Middle frontal gyrus (tissue), 1 donor: ENCODE data around the gene ZBTB7B.

ENCODE experiments used
- DNase-seq: peaks from one replicate; pipeline ENCODE4 v3.0.0-alpha.2; 2015; ENCODE audit warnings: low spot score; ENCODE audit errors: extremely low spot score

The ZBTB7B gene

GRCh38 chr1:155016231-155016831 lies 13.7 kb downstream of the ZBTB7B start:
- DNase-seq: no peak

DNA sequence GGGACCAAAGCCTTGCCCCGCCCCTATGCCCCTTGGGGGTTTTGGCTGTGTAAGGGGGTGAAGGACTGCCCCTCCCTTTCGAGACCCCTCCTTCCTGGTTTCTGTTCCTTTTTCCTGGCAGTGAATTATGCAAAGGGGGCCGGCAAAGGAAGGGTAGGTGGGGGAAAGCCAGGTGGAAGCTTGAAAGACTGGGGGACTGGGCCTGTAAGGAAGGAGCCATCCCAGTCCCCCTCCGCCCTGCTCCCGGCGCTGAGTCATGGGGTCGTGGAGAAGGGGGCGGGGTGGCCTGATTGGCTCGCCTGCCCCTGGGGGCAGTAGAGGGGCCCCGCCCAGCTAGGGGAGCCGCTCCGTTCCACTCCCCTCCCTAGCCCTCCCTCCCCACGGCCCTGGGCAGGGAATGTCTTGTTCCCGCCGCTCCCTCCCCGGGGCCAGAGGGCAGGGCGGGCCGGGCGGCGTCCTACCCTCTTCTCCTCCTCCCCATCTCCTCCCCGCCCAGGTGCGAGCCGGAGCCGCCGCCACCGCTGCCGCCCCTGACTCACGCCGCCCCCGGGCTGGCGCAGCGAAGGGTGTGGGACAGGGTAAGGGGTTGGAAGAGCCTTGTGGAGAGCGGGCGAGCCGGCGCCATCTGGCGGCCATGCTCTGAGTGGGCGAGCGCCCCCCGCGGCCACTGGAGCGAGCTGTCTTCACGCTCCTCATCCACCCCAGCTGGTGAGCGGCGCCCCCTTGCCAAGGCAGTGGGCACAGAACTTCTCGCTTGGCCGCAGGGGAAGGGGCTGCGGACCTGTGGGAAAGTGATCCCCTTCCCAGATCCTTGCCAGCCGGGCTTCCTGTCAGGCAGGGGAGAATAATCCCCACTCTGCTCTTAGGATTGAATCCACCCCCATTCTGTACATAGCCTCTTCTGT lies 14.7 kb downstream of the ZBTB7B start:
- DNase-seq: peak; percentile 69

- DNase-seq: no peak
Measured at GRCh38 chr1:155017946-155018316, 15.3 kb downstream of the ZBTB7B start.

DNA sequence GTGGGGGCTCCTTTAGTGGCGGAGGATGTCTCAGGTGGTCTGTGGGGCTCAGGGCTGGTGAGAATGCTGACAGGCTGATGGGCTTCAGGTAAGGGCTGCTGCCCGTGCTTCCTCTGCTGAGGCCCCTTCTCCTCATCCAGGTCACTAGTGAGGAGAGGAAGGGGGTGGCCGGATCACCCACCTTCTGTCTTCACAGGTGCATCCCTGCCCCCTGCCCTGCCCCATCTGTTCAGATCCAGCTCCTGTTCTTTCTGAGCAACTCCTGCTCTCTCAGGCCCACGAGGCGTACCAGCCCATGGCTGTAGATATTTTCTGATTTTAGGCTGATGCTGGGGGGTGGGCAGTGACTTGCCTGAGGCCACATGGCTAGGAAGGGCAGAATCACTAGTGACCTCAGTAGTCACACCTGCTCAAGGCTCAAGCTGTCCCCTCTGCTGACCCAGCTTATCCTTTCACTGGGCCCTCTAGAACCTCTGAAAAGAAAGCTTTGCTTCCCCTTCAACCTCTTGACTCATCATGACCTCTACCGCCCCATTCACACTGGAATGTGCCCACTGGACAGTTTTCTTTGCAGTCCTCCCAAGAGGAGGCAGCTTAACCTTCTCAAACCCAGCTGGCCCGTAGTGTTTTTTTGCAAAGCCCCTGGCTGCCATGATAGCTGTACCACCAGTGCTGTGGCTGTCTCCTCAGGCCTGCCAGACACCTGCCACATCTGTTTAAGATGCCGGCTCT lies 16.2 kb downstream of the ZBTB7B start:
- DNase-seq: no peak

- no peak for DNase-seq
Measured at GRCh38 chr1:155019377-155020245, 17.0 kb downstream of the ZBTB7B start.

DNA sequence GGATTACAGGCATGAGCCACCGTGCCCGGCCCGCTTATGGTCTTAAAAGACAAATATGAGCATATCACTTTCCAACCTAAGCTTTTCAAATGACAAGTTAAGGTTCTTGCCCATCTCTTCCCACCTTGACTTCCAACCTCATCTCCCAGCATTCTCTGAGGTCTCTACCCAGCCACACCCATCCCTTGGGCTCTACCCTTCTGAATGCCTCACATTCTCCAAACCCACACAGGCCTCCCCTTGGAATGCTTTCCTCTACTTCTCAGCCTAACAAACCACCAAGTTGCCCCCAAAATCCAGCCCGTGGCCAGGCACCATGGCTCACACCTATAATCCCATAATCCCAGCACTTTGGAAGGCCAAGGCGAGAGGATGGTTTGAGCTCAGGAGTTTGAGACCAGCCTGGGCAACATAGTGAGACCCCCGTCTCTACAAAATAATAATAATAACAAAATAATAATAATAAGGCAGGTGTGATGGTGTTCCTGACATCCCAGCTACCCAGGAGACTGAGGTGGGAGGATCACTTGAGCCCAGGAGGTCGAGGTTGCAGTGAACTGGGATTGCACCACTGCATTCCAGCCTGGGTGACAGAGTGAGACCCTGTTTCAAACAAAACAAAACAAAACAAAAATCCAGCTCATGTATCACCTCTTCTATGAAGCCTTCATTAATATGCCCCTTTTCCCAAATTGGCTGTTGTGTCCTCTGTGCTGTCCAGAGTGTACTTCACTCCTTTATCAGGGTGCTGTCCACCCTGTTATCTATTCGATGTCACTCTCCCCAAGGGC lies 19.7 kb downstream of the ZBTB7B start:
- no peak for DNase-seq

DNA sequence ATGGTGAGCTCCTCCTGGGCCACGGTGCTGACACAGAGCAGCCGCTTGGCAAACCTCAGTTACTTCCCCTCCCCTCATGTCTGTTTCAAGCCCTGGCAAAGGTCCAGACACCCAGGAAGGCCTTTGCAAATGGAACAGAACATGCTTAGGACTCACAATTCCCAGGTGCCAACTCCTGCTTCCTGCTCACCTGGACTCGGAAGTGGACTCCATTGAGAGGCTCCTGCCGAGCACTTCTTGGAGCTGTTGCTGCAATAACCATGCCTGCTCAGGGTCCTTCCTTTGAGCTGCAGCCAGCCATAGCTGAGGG lies 20.3 kb downstream of the ZBTB7B start:
- no peak for DNase-seq

- DNase-seq: no peak
Measured at GRCh38 chr1:155023627-155024026, 21.0 kb downstream of the ZBTB7B start.

GRCh38 chr1:155024315-155024714 lies 21.7 kb downstream of the ZBTB7B start:
- DNase-seq: no peak

- DNase-seq: no peak
Measured at GRCh38 chr1:155026154-155026553, 23.6 kb downstream of the ZBTB7B start.

DNA sequence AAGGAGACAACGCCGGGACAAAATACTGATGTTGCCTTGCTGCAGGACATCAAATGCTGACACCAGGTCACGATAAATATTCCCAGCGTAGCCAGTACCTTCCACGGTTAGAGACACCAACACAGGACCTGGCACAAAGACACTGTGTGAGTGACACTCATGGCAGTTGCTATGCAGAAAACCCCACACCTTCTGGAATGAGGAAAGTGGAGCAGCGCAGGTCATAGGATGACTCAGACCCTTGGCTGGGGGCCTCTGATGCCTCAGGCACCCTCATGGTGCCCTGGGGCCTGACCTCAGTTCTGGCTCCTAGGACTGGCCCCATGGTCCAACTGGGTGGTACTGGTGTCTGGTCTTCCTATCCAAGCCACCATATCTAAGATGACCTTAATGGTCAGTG lies 24.0 kb downstream of the ZBTB7B start:
- DNase-seq: no peak

DNA sequence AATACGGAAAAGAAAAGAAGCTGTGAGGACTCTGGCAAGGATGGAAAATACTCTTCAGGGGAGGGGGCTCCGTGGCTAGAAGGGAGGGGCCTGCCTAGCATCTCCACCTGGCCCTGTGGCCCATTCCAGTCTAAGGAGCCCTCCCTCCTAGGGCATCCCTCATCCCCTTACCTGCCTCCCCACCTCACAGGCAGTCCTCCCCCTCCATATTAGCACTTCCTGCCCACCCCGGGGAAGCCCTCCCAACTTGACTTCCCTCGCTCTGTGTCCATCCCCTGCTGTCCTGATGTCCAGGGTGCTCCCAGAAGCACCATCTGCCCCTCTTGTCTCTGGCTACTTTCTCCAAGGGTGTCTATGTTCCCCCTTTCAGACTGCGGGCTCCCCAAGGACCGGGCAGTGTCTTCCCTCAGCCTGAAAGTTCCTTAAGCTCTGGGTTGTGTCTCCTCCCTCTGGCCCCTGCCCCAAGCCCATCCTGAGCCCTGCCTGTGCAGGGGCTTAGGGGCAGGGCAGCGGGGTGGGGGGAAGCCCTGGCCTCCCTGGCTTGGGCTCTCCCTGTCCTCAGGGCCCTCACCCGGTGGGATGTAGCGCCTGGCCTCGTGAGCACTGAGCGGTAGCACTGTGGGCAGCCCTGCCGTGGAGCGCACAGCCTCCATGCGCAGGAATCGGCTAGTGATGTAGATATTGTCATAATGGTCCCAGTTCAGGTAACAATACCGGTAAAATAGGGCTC lies 27.1 kb downstream of the ZBTB7B start:
- no peak for DNase-seq

DNA sequence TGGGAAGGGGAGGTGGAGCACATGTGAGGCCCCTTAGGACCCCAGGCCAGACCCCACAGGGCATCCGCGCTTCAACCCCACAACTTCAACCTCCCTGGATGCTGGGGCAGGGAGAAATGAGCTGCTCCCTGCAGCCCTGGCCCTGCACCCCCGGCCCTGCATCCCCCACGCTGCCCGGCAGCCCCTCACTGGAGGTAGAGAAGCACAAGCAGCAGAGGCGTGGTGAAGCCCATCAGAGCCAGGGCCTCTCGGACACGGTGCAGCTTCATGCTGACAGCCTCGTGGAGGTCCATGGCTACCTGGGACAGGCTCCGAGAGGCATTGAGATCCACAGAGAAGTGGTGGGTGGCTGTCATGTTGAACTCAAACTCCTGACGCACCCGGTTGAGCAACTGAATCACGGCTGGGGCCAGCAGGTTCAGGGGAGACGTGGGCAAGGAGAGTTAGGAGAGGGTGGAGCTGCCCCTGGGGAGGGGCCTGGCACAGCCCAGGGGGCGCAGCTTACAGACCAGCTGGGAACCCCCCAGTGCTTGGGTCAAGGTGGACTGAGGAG lies 27.7 kb downstream of the ZBTB7B start:
- no peak for DNase-seq

DNA sequence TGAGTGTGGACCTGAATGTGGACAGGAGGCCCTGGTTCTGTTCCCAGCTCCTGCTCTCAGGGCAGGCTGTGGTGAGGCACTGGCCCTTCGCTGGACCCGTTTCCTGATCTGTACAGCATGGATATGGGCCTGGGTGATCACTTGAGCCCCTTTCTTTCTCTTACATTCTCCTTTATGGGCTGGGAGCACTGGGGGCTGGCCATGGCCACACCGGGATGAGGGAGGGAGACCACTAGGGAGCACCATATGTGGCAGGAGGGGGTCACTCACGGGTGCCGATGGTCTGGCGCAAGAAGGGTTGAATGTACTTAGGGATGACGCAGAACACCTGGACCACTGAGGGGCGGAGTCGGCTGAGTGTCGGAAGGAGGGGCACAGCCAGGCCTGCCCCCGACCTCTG lies 28.3 kb downstream of the ZBTB7B start:
- DNase-seq: no peak

DNA sequence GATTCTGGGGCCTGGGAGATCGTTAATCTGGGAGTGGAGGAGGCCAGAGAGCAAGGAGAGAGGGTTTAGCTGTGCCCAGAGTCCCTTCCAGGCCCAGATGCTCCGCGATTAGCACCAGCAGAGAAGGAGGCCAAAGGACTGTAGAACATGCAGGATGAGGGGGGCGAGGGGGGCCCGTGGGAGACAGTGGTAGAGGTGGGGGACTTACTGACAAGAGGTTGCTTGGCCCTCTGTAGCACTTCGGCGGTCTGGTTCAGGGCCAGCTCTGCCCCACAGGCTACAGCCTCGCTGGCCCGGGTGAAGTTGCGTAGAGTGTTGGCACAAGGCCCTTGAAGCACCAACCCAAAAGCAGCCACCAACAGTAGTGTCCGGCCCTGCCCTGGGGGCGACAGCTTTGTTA lies 30.3 kb downstream of the ZBTB7B start:
- DNase-seq: no peak

GRCh38 chr1:155033524-155033923 lies 30.9 kb downstream of the ZBTB7B start, which contains the start of the genes DCST1 and DCST2:
Gene DCST1, plus strand, starts transcription at chr1:155033824. Its CDS starts 213 bp downstream, at chr1:155034037.
Gene DCST2, minus strand, starts transcription at chr1:155033781. Its CDS starts 80 bp downstream, at chr1:155033701.
- no peak for DNase-seq

DNA sequence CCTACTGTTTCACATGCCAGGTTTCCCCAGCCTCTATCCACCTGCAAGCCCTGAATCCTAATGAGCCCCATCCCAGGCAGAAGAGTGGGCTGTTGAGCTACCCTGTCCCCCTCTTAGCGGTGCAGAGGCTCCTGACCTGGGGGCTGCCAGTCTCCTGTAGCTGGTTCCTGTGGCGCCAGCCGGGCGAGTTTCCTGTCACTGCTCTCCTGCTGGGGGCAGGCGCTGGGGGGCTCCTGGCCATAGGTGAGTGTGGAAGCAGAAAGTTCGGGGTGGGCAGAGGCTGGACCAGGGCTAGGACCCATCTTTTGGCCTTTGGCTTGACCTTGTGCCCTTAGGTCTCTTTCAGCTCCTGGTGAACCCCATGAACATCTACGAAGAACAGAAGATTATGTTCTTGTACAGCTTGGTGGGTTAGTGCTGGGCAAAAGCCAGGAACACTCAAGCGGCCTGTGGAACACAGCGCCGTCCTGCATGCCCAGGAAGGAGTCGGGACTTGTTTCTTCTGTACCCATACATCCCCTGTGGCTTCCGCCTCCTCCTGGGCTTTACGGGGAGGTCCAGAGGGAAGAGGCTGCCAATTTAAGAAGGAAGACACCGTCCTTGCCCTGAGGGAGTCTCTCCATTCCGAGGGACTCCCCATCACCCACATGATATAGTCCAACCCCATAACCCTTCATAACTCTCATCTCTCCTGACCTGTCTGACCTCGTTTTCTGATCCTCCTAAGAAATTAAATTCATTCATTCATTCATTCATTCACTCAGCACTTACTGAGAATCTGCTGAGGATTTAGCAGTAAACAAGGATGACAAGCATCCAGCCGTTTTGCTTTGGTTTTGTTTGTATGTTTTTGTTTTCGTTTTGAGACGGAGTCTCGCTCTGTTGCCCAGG lies 32.0 kb downstream of the ZBTB7B start:
- no peak for DNase-seq

DNA sequence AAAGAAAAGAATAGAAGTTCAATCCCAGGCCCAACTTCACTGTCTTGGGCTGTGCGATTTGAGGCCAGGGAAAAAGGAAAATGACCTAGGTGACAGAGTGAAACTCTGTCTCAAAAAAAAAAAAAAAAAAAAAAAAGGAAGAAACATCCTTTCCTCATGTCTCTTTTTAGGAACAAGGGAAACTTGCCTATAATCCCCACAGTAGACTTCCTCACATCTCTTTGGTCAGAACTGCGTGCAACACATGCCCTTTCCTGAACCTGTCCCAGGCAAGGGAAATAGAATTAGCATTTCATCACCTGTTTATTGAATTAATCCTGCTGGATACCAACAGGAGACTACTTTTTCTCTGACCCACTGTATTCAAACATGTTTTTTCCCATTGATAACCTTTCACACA lies 33.3 kb downstream of the ZBTB7B start:
- DNase-seq: no peak
